ENCODE measurements around the gene PKLR.

Gene PKLR

GRCh38 chr1:155282488-155283091 is 18.6 kb downstream of the PKLR start:
- no peak for DNase-seq

GRCh38 chr1:155279268-155279667 is 22.0 kb downstream of the PKLR start:
- no peak for DNase-seq

DNA sequence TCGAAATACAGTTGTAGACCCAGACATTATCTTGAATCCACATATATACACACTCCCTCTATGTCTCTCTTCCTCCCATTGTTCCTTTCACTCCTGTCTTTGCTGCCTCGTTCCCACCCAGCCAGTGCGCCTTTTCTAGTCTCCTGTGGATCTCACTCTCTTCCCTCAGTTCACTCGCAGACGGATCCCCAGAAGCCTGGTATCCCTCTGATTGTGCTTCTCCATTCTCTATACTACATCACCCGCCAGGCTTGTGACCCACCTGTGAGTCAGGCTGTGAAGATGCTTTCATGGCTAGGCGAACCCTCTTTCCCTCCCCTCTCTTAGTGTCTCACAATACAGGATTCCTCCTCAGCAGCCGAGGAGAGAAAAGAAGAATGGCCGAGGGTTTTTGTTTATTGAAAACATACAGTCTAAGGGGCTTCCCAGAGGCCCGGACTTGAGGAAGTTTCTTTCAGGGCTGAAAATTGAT is 22.5 kb downstream of the PKLR start:
- no peak for DNase-seq

- no peak for DNase-seq
Observed at GRCh38 chr1:155277902-155278688, 23.1 kb downstream of the PKLR start.

DNA sequence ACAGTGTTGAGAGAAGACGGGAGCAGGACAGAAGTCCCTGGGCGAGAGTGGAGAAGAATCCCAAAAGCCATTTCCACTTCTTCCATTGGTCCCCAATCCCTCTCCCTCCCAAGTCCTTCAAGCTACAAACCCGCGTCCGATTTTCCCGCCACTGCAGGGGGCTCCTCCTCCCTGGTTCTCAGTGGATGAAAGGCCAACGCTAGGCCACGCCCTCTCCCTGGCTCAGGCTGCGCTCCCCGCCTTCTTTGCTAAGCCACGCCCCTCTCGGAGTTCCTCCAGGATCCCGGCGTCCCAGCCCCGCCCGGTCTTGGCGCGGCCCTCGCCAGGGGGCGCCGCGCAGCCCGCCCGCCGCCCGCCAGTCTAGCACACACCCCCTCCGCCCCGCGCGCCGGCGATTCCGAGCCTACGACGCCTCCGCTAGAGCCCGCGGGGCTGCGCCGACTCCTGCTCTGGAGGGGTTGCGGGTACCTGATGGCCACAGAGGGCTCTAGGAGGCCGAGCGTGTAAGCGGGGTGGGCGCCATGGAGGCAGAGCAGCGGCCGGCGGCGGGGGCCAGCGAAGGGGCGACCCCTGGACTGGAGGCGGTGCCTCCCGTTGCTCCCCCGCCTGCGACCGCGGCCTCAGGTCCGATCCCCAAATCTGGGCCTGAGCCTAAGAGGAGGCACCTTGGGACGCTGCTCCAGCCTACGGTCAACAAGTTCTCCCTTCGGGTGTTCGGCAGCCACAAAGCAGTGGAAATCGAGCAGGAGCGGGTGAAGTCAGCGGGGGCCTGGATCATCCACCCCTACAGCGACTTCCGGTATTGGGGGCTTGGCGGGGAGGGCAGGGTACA is 24.0 kb downstream of the PKLR start, which contains the start of gene HCN3:
Gene HCN3, plus strand, starts transcription at position 394 of the 832 bp plus-strand sequence. Its CDS starts 128 bp downstream, at position 522.
- DNase-seq, result peak; percentile 95

- peak; percentile 94 for DNase-seq
Observed at GRCh38 chr1:155273343-155274245, 27.6 kb downstream of the PKLR start, which contains the start of gene CLK2. CLK2 (minus strand) TSS chr1:155273504; CDS start chr1:155270977, 2,527 bp downstream.

- no peak for DNase-seq
Observed at GRCh38 chr1:155272466-155273342, 28.5 kb downstream of the PKLR start.

GRCh38 chr1:155269381-155269780 is 31.9 kb downstream of the PKLR start:
- DNase-seq, result no peak

- DNase-seq, result no peak
Observed at GRCh38 chr1:155268630-155269029, 32.6 kb downstream of the PKLR start.

GRCh38 chr1:155267373-155267772 is 33.9 kb downstream of the PKLR start:
- DNase-seq, result no peak

- no peak for DNase-seq
Observed at GRCh38 chr1:155266553-155266952, 34.7 kb downstream of the PKLR start.

DNA sequence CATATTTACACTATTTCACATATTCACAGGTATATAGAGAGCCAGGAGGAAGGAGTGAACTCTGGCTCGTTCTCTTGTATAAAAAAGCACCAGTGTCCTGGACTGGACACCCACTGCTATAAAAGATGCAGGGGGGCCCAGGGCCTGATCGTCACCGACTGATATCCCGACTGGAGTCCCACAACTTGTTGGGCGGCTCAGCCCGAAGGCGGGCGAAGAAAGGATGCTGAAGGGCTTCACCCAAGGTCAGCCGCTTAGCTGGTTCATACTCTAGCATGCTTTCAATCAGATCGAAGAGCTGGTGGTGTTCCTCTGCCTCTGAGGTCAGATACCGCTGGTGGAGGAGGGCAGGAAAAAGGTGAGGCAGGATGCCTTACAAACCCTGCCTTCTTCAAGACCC is 38.2 kb downstream of the PKLR start:
- no peak for DNase-seq

GRCh38 chr1:155261852-155262673 is 39.2 kb downstream of the PKLR start, which contains the start of gene SCAMP3:
SCAMP3 (minus strand) TSS chr1:155262360; CDS start chr1:155262151, 209 bp downstream.
- peak; percentile 94 for DNase-seq

- DNase-seq, result peak; percentile 30
Observed at GRCh38 chr1:155261493-155261851, 39.8 kb downstream of the PKLR start.

DNA sequence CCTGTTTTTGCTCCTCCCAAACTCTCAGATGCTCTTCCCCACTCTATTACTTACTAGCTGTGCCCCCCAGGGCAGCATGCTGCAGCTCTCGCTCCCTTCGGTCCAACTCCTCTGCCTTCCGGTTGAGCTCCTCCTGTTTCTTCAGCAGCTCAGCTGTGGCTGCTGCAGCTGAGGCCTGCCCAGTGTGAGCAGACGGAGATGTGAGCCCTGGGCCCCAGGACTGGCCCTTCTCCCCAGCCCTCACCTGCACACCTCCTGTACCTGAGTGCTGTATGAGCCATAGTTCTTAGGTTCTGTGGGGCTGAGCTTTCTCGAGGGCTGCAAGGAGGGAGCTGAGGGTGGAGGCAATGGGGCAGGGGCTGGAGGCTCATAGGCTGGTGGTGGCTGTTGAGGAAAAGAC is 41.0 kb downstream of the PKLR start:
- DNase-seq, result no peak

- no peak for DNase-seq
Observed at GRCh38 chr1:155256058-155256852, 45.0 kb downstream of the PKLR start.

DNA sequence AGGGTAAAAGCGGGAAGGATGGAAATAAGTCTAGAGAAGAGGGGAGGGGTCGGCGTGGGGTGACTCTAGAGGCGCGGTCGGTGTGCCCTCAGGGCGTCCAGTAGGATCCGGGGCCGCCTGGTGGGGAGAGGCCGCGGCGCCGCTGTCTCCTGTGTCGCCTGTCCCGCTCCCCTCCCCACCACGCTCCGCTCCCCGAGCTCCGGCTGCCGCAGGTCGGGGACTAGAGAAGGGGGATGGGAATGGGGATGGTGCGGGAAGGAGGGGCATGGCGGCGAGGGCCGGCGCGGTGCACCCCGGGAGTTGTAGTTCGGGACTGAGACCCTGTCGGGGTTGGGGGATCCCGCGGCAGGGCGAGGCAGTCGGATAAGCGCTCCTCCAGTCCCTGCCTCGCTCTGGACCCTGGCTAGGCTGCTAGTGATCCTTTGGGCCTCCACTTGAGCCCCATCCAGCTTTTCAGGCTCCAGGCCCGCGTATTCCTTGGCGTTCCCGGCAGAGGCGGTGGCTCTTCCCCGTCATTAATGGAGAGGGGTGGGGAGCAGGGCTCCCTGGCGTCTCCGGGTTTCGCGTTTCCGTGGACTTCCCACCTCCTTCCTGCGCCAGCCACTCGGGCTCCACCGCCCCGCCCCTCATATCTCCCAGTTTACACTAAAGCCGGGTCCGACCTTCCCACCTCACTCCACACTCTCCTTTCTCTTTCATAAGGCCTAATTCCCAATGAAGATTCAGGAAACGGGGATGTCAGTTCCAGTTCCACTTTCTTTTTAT is 45.8 kb downstream of the PKLR start, which contains the start of gene ENTREP3:
Gene ENTREP3, minus strand, starts transcription at position 241 of the 765 bp plus-strand sequence. CDS start 606 bp downstream, outside the sequence.
- DNase-seq, result peak; percentile 27

DNA sequence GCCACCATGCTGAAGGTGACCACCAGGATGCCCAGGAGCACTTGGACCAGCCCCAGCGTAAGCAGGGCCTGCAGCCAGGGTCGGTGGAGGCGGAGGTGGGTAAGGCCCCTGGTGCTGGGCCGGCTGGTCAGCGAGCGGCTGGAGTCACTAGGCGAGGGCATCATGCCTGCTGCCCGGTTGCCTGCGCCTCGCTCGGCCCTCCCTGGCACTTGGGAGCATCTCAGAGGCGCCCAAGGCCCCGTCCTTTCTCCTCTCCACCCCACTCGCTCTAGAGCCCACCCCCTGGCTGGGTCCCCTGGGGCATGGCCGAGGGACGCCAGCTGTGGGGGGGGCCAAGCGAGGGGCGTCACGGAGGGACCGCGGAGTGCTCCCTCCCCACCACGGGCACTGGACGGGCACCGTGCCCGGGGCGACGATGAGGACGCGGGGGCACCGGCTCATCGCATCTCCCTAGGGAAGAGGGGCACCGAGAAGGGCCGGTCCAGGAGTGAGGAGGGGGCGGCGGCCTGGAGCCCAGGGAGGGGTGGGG is 46.5 kb downstream of the PKLR start:
- DNase-seq, result no peak

Measured in NK-92 treated with Interleukin-12 subunit alpha and Interleukin-12 subunit beta, amount 100 ng/mL, for 24 hours (cell line).